CD14-positive monocyte (primary cell): Measurements from ENCODE around the gene ISCA2. TPM values are rescaled to one million over a fixed set of nuclear protein-coding genes. Genes with fewer than 3 reads are reported as not detected.

Source experiments
- DNase-seq, 3 donors: peaks; one replicate each; pipeline ENCODE4 v3.0.0-alpha.2; 2011 to 2022
- H2AFZ ChIP-seq: 2 replicates; pipeline ENCODE4 v1.6.0; 2012; ENCODE audit warnings: mild to moderate bottlenecking, low read depth, low read length, inconsistent platforms; ENCODE audit not compliant: insufficient read depth, poor library complexity, severe bottlenecking
- H3K27ac ChIP-seq, 2 donors: 1 replicate in 1 of 2; 2 replicates in 1 of 2; pipeline ENCODE4 v1.5.1; 2012 to 2013; ENCODE audit warnings: low read length in 2 of 2, control low read depth in 1 of 2, inconsistent platforms in 1 of 2, low read depth in 1 of 2, mild to moderate bottlenecking in 1 of 2
- H3K27me3 ChIP-seq, 2 donors: one replicate each; pipeline versions ENCODE4 v1.6.0 to v1.6.1; 2011 to 2013; ENCODE audit warnings: low read length in 2 of 2; ENCODE audit not compliant: control insufficient read depth in 2 of 2, insufficient read depth in 2 of 2
- H3K36me3 ChIP-seq, 2 donors: replicated peaks in 1 of 2; 1 replicate in 1 of 2; 2 replicates in 1 of 2; pipeline versions ENCODE4 v1.5.1 to v1.6.1; 2012 to 2013; ENCODE audit warnings: low read length in 2 of 2, control low read depth in 1 of 2, inconsistent platforms in 1 of 2, mild to moderate bottlenecking in 1 of 2; ENCODE audit not compliant: insufficient read depth in 2 of 2, control insufficient read depth in 1 of 2
- H3K4me1 ChIP-seq, 2 donors: 1 replicate in 1 of 2; 2 replicates in 1 of 2; pipeline versions ENCODE4 v1.5.1 to v1.6.1; 2012 to 2013; ENCODE audit warnings: low read length in 2 of 2, control low read depth in 1 of 2, inconsistent platforms in 1 of 2, mild to moderate bottlenecking in 1 of 2, moderate library complexity in 1 of 2; ENCODE audit not compliant: insufficient read depth in 2 of 2, control insufficient read depth in 1 of 2
- H3K4me2 ChIP-seq: replicated peaks from 2 replicates; pipeline ENCODE3; 2012; ENCODE audit warnings: low read length, moderate library complexity, mild to moderate bottlenecking; ENCODE audit not compliant: poor library complexity, severe bottlenecking; ENCODE audit errors: extremely low read depth
- H3K4me3 ChIP-seq, 3 experiments: fragments of 200-600 bp in 1 of 3; sonication (generic) in 1 of 3; replicated peaks in 1 of 3; 1 replicate in 2 of 3; 2 replicates in 1 of 3; pipeline ENCODE4 v1.5.1; 2011 to 2013; ENCODE audit warnings: low read length in 3 of 3, mild to moderate bottlenecking in 3 of 3, control low read depth in 2 of 3, low read depth in 2 of 3, inconsistent platforms in 1 of 3, moderate library complexity in 1 of 3
- H3K79me2 ChIP-seq: 2 replicates; pipeline ENCODE4 v1.6.0; 2012; ENCODE audit warnings: mild to moderate bottlenecking, control low read depth, inconsistent platforms, low read length, moderate library complexity; ENCODE audit not compliant: insufficient read depth
- H3K9ac ChIP-seq: 2 replicates; pipeline ENCODE4 v1.6.0; 2017; ENCODE audit warnings: low read length, mild to moderate bottlenecking; ENCODE audit not compliant: insufficient read depth, poor library complexity, severe bottlenecking
- H3K9me3 ChIP-seq, 2 donors: replicated peaks in 1 of 2; 1 replicate in 1 of 2; 2 replicates in 1 of 2; pipeline versions ENCODE4 v1.5.1 to v1.6.1; 2012 to 2013; ENCODE audit warnings: low read length in 2 of 2, control low read depth in 1 of 2; ENCODE audit not compliant: control insufficient read depth in 1 of 2, insufficient read depth in 1 of 2
- H4K20me1 ChIP-seq: 2 replicates; pipeline ENCODE4 v1.6.0; 2012; ENCODE audit warnings: mild to moderate bottlenecking, low read length, control low read depth, moderate library complexity; ENCODE audit not compliant: insufficient read depth
- H3K27ac Mint-ChIP-seq, 7 donors: one replicate each; pipeline ENCODE4 v1.8.0; 2020; ENCODE audit warnings: mild to moderate bottlenecking in 7 of 7, mixed read lengths in 7 of 7, moderate library complexity in 6 of 7, inconsistent platforms in 2 of 7
- H3K27me3 Mint-ChIP-seq, 3 donors: one replicate each; pipeline ENCODE4 v1.8.0; 2021 to 2022; ENCODE audit warnings: low read depth in 3 of 3, mild to moderate bottlenecking in 3 of 3, mixed read lengths in 3 of 3, moderate library complexity in 3 of 3, inconsistent platforms in 1 of 3
- H3K36me3 Mint-ChIP-seq, 2 donors: one replicate each; pipeline ENCODE4 v1.8.0; 2020; ENCODE audit warnings: mixed read lengths in 2 of 2, inconsistent platforms in 1 of 2, mild to moderate bottlenecking in 1 of 2
- H3K4me1 Mint-ChIP-seq: one replicate; pipeline ENCODE4 v1.8.0; 2020; ENCODE audit warnings: mild to moderate bottlenecking, mixed read lengths
- H3K4me3 Mint-ChIP-seq, 2 donors: one replicate each; pipeline ENCODE4 v1.8.0; 2020; ENCODE audit warnings: mild to moderate bottlenecking in 2 of 2, mixed read lengths in 2 of 2, moderate library complexity in 1 of 2
- H3K9me3 Mint-ChIP-seq, 7 donors: one replicate each; pipeline ENCODE4 v1.8.0; 2020 to 2022; ENCODE audit warnings: mixed read lengths in 7 of 7, mild to moderate bottlenecking in 6 of 7, moderate library complexity in 6 of 7, inconsistent platforms in 2 of 7
- CTCF ChIP-seq: fragments of 200-600 bp; IDR thresholded peaks from one replicate; pipeline ENCODE4 v1.8.0; 2022; ENCODE audit warnings: antibody characterized with exemption, mild to moderate bottlenecking
- WGBS: methylation state at CpG from one replicate; pipeline ENCODE4 v1.1.5; 2013; ENCODE audit warnings: missing lambda C conversion rate; ENCODE audit not compliant: insufficient coverage; 5-methylcytosine and 5-hydroxymethylcytosine counted together
- intact Hi-C, 2 donors: fragments of 100-400 bp; cut with micrococcal nuclease; formaldehyde crosslinking; loops; one replicate each; pipeline versions ENCODE4 v1.15.0 to v1.15.1; 2023
- polyA plus RNA-seq, 3 donors: library from polyadenylated mRNA; depleted of rRNA in 1 of 3; unstranded in 2 of 3; stranded (reverse) in 1 of 3; fragments of 300-500 nt in 2 of 3; fragments of >200 nt in 1 of 3; fragmentation: Illumina TruSeq in 2 of 3; gene quantifications; 1 replicate in 2 of 3; 2 replicates in 1 of 3; pipeline ENCODE4 v1.2.3, GENCODE V29; 2012 to 2021

ISCA2 gene
- polyA plus RNA-seq, 3 donors = 6.1 to 61.7 (median 55.9) TPM

- Mint-ChIP-seq H3K4me1 (peaks cover 6% of the 10 kb centered on the region), H3K36me3 (no peaks in the 10 kb centered on the region), H3K27ac (peak overlapping the region in 1 of 7 donors; percentile 30), H3K9me3 (peaks cover 0 to 2% (median 0%) of the 10 kb centered on the region in 7 donors), H3K4me3 (no peak overlapping the region), H3K27me3 (peaks cover 1 to 5% (median 3%) of the 10 kb centered on the region in 3 donors)
- H3K9ac ChIP-seq = no peak overlapping the region
- H2AFZ ChIP-seq = no peak overlapping the region
- no peaks in the 10 kb centered on the region for H4K20me1 ChIP-seq
- no peaks in the 10 kb centered on the region for H3K36me3 ChIP-seq
- WGBS = 71% methylated on average over 4 of the region's 5 CpGs
- H3K4me3 ChIP-seq = no peak overlapping the region
- intact Hi-C loops = no loop called here
- TF ChIP-seq CTCF = no peak
- no peaks in the 10 kb centered on the region for H3K79me2 ChIP-seq
- no peaks in the 10 kb centered on the region for H3K27me3 ChIP-seq
- H3K27ac ChIP-seq = no peak overlapping the region
- no peak for DNase-seq
- no peak overlapping the region for H3K4me2 ChIP-seq
- H3K4me1 ChIP-seq = peaks cover 0 to 6% of the 10 kb centered on the region in 2 donors
- no peaks in the 10 kb centered on the region for H3K9me3 ChIP-seq
These were observed 14.3 kb downstream of the ISCA2 start for GRCh38 chr14:74507840-74508239.

- no peak overlapping the region for H3K27ac Mint-ChIP-seq
- no peak for TF ChIP-seq CTCF
- Histone ChIP-seq H3K79me2 (no peaks in the 10 kb centered on the region), H3K4me2 (no peak overlapping the region), H3K27ac (no peak overlapping the region), H3K4me3 (no peak overlapping the region), H3K36me3 (no peaks in the 10 kb centered on the region), H4K20me1 (no peaks in the 10 kb centered on the region), H3K9me3 (no peaks in the 10 kb centered on the region), H3K27me3 (no peaks in the 10 kb centered on the region), H2AFZ (no peak overlapping the region), H3K9ac (no peak overlapping the region), H3K4me1 (peaks cover 0 to 6% of the 10 kb centered on the region in 2 donors)
- DNase-seq = no peak
- H3K4me3 Mint-ChIP-seq = no peak overlapping the region
- H3K4me1 Mint-ChIP-seq = peaks cover 6% of the 10 kb centered on the region
- peaks cover 1 to 5% (median 3%) of the 10 kb centered on the region in 3 donors for H3K27me3 Mint-ChIP-seq
- WGBS = 45% methylated on average over 3 of the region's 15 CpGs
- intact Hi-C loops = no loop called here
- H3K9me3 Mint-ChIP-seq = peaks cover 0 to 2% (median 0%) of the 10 kb centered on the region in 7 donors
- no peaks in the 10 kb centered on the region for H3K36me3 Mint-ChIP-seq
These were observed 14.7 kb downstream of the ISCA2 start for GRCh38 chr14:74508292-74508731.
